ENCODE data around the gene COBLL1. TPM values are rescaled to one million over a fixed set of nuclear protein-coding genes. Genes with fewer than 3 reads are reported as not detected.
"Not testable (repeated sequence)": the region's sequence is repeated elsewhere in the genome, so short reads cannot be mapped to it uniquely, and the experiment has no call there.

COBLL1 gene
- total RNA-seq, 1 experiment from 2014 or later: 8.0 TPM

DNA sequence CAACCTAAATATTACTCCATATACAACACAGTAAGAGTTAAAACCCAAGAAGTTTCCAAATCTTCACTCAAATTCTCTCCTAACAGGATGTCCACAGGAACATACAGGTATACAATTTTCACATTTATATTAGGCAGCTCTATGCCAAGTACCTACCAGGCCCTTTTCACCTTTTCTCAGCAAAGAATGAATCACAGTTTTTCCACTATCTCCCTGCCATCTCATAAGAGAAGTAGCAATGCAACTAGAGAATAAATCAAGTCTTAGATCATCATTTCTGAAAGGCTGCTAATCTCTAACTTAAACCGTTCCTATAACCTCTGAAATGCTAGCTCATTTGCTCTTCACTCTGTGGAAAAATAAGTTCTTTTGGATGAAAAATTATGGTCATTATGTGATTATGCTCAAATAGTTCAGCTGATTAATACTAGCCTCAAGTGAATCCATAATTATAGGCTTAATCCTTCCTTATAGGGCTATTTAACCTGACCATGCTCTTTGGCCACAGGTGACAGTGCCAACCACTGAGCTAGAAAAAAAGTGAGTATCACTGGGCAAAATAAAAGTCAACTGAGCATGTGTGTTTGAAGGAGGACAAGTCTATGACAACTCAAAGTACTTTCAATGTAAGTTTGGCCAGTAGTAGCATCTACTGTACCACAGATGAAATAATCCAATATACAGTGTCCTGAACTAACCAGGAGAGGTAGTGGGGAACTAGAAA, 79.7 kb downstream of the COBLL1 start:
- Histone ChIP-seq H3K4me3 (no peak overlapping the region), H3K27me3 (ENCODE audit: insufficient read depth, low read depth) (no peaks in the 10 kb centered on the region), H3K27ac (no peak overlapping the region), H3K79me2 (ENCODE audit: low read depth) (no peaks in the 10 kb centered on the region), H3F3A (ENCODE audit: insufficient read depth, low read depth) (no peaks in the 10 kb centered on the region), H3K4me2 (no peak overlapping the region), H3K4me1 (replicated peaks; ENCODE audit: insufficient read depth) (no peaks in the 10 kb centered on the region), H3K9me2 (ENCODE audit: insufficient read depth) (no peaks in the 10 kb centered on the region), H4K20me1 (ENCODE audit: insufficient read depth) (no peaks in the 10 kb centered on the region), H2AFZ (no peak overlapping the region), H3K36me3 (ENCODE audit: low read depth) (no peaks in the 10 kb centered on the region), H3K9me3 (ENCODE audit: insufficient read depth, low read depth) (no peaks in the 10 kb centered on the region)
- DNase-seq: no peak
- intact Hi-C loops (cut with micrococcal nuclease; ENCODE audit: unreplicated experiment): no loop called here
- TF ChIP-seq EZH2 (IDR thresholded peaks at IDR 0.05; ENCODE audit: low read depth): no peak
- POLR2A ChIA-PET (ENCODE audit: unreplicated experiment): no interaction called here
- no TSS peak for BruUV-seq (replicated peaks)
- CTCF ChIA-PET: no interaction called here

- H3K27ac ChIP-seq; H3K4me3 ChIP-seq; H3K36me3 ChIP-seq (ENCODE audit: low read depth); POLR2A ChIA-PET (ENCODE audit: unreplicated experiment); H3K9me2 ChIP-seq (ENCODE audit: insufficient read depth); H3F3A ChIP-seq (ENCODE audit: insufficient read depth, low read depth); H3K9me3 ChIP-seq (ENCODE audit: insufficient read depth, low read depth); H2AFZ ChIP-seq; H3K4me2 ChIP-seq; H4K20me1 ChIP-seq (ENCODE audit: insufficient read depth); CTCF ChIA-PET; H3K27me3 ChIP-seq (ENCODE audit: insufficient read depth, low read depth); H3K4me1 ChIP-seq (replicated peaks; ENCODE audit: insufficient read depth); DNase-seq; H3K79me2 ChIP-seq (ENCODE audit: low read depth); intact Hi-C loops (cut with micrococcal nuclease; ENCODE audit: unreplicated experiment); BruUV-seq (replicated peaks): not testable (repeated sequence)
Measured at GRCh38 chr2:164761201-164761600, 80.4 kb downstream of the COBLL1 start.

DNA sequence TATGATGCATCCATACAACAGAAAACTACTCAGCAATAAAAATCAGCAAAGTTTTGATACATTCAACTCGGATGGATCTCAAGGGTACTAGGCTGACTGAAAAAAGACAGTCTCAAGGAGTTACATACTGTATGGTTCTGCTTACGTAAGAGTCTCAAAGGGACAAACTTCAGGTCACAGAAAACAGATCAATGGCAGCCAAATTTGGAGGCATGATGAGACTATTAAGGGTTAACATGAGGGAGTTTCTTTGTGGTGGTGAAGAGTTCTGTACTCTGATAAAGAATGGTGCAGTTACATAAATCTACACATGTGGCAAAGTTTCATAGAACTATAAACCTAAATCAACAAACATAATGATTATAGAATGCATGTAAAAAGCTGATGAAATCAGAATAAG, 81.4 kb downstream of the COBLL1 start:
- BruUV-seq (replicated peaks): no TSS peak
- Histone ChIP-seq H4K20me1 (ENCODE audit: insufficient read depth) (no peaks in the 10 kb centered on the region), H3K4me2 (no peak overlapping the region), H3K79me2 (ENCODE audit: low read depth) (no peaks in the 10 kb centered on the region), H2AFZ (no peak overlapping the region), H3K27ac (no peak overlapping the region), H3K27me3 (ENCODE audit: insufficient read depth, low read depth) (no peaks in the 10 kb centered on the region), H3K9me3 (ENCODE audit: insufficient read depth, low read depth) (no peaks in the 10 kb centered on the region), H3F3A (ENCODE audit: insufficient read depth, low read depth) (no peaks in the 10 kb centered on the region), H3K4me1 (replicated peaks; ENCODE audit: insufficient read depth) (no peaks in the 10 kb centered on the region), H3K36me3 (ENCODE audit: low read depth) (no peaks in the 10 kb centered on the region), H3K4me3 (no peak overlapping the region), H3K9me2 (ENCODE audit: insufficient read depth) (no peaks in the 10 kb centered on the region)
- intact Hi-C loops (cut with micrococcal nuclease; ENCODE audit: unreplicated experiment): no loop called here
- ChIA-PET CTCF (no interaction called here), POLR2A (ENCODE audit: unreplicated experiment) (no interaction called here)
- TF ChIP-seq CTCF (conservative IDR thresholded peaks at IDR 0.05) (no peak), EZH2 (IDR thresholded peaks at IDR 0.05; ENCODE audit: low read depth) (no peak)
- DNase-seq: no peak

DNA sequence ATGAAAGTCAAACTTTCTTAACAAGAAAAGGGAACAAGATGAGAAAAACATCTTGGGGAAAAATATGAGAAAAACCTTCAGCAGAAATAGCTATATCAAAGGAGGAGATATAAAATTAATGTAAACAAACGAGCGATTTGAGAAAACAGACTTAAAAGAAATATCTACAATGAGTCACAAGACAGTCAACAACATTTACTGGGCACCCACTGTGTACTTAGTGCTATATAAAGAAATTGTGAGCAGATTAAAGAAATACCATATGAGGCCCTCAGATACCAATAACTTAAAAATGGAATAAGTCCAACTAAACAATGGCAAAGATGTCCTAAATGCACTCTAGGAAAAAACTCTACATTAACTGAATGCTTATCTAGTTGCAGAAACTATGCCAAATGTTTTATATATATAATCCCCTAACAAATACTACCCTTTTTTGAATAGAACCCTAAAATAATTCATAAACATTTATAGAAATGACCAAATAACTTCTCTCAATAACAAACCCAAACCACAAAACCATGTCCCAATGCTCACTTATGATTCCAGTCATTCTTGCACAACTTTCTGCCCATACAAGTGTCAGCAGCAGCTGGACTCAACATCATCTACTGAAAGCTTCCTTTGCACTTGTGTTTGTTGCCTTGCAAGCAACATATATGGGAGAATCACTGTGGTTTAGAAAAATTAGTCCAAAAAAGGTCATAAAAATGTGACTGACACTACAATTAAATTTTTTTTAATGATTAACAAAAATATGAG, 83.5 kb downstream of the COBLL1 start:
- BruUV-seq (replicated peaks): no TSS peak
- POLR2A ChIA-PET (ENCODE audit: unreplicated experiment): no interaction called here

More for the DNA sequence above, 83.5 kb downstream of the COBLL1 start:
- TF ChIP-seq EZH2 (IDR thresholded peaks at IDR 0.05; ENCODE audit: low read depth) (no peak), CTCF (conservative IDR thresholded peaks at IDR 0.05) (no peak)
- DNase-seq: no peak
- intact Hi-C loops (cut with micrococcal nuclease; ENCODE audit: unreplicated experiment): no loop called here
- Histone ChIP-seq H3K9me3 (ENCODE audit: insufficient read depth, low read depth) (no peaks in the 10 kb centered on the region), H3K36me3 (ENCODE audit: low read depth) (no peaks in the 10 kb centered on the region), H3K4me1 (replicated peaks; ENCODE audit: insufficient read depth) (no peaks in the 10 kb centered on the region), H3K27ac (no peak overlapping the region), H4K20me1 (ENCODE audit: insufficient read depth) (no peaks in the 10 kb centered on the region), H3K4me2 (no peak overlapping the region), H3K9me2 (ENCODE audit: insufficient read depth) (no peaks in the 10 kb centered on the region), H3K4me3 (no peak overlapping the region), H3K79me2 (ENCODE audit: low read depth) (no peaks in the 10 kb centered on the region), H3K27me3 (ENCODE audit: insufficient read depth, low read depth) (no peaks in the 10 kb centered on the region), H3F3A (ENCODE audit: insufficient read depth, low read depth) (no peaks in the 10 kb centered on the region), H2AFZ (no peak overlapping the region)
- CTCF ChIA-PET: no interaction called here
